Breast epithelium (tissue), 3 donors: ENCODE results near the gene RFTN1.

Experiments used
- POLR2A ChIP-seq: fragments of 450-650 bp; IDR thresholded peaks from one replicate; pipeline ENCODE4 v1.6.1; 2016; ENCODE audit warnings: antibody characterized with exemption, mild to moderate bottlenecking, moderate library complexity
- POLR2AphosphoS5 ChIP-seq, 3 donors: sonication (generic); formaldehyde crosslinking; IDR thresholded peaks; one replicate each; pipeline ENCODE4 v1.6.1; 2017; ENCODE audit warnings: antibody characterized with exemption in 3 of 3
- TF ChIP-seq, protein P1 (sequence below), 3 donors: fragments of 450-650 bp; IDR thresholded peaks; one replicate each; pipeline ENCODE4 v1.5.1; 2016 to 2017; ENCODE audit warnings: antibody characterized with exemption in 3 of 3, mild to moderate bottlenecking in 3 of 3, moderate library complexity in 3 of 3

DNA sequence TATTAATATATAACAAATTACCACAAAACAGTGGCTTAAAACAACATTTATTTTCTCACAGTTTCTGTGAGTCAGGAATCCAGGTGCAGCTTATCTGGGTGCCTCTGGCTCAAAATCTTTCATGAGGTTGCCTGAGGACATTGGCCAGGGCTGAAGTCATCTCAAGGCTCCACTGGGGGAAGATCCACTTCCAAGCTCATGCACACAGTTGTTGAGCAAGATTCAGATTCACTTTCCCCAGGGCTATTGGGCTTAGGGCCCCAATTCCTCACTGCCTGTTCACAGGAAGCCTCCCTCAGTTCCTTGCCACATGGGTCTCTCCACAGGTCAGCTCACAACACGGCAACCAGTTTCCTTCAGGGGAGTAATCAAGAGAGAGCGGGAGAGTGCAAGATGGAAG is 35.0 kb downstream of the RFTN1 start:
- TF ChIP-seq, protein P1, sequence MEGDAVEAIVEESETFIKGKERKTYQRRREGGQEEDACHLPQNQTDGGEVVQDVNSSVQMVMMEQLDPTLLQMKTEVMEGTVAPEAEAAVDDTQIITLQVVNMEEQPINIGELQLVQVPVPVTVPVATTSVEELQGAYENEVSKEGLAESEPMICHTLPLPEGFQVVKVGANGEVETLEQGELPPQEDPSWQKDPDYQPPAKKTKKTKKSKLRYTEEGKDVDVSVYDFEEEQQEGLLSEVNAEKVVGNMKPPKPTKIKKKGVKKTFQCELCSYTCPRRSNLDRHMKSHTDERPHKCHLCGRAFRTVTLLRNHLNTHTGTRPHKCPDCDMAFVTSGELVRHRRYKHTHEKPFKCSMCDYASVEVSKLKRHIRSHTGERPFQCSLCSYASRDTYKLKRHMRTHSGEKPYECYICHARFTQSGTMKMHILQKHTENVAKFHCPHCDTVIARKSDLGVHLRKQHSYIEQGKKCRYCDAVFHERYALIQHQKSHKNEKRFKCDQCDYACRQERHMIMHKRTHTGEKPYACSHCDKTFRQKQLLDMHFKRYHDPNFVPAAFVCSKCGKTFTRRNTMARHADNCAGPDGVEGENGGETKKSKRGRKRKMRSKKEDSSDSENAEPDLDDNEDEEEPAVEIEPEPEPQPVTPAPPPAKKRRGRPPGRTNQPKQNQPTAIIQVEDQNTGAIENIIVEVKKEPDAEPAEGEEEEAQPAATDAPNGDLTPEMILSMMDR (IDR thresholded peaks at IDR 0.05) = no peak
- TF ChIP-seq POLR2A = no peak
- no peak for TF ChIP-seq POLR2AphosphoS5 (IDR thresholded peaks at IDR 0.05)
